Loucy (cell line): ENCODE data around the gene CSNK1G2.

ENCODE experiments used
- EZH2phosphoT487 ChIP-seq: fragments of 200-600 bp; IDR thresholded peaks from 2 replicates; pipeline ENCODE4 v1.6.1; 2018; ENCODE audit warnings: antibody characterized with exemption, mild to moderate bottlenecking, moderate library complexity, borderline replicate concordance
- TF ChIP-seq, protein P1 (sequence below): fragments of 200-600 bp; sonication (generic); conservative IDR thresholded peaks from 2 replicates; pipeline ENCODE4 v1.5.1; 2014; ENCODE audit warnings: mild to moderate bottlenecking, antibody characterized with exemption, low read length

DNA sequence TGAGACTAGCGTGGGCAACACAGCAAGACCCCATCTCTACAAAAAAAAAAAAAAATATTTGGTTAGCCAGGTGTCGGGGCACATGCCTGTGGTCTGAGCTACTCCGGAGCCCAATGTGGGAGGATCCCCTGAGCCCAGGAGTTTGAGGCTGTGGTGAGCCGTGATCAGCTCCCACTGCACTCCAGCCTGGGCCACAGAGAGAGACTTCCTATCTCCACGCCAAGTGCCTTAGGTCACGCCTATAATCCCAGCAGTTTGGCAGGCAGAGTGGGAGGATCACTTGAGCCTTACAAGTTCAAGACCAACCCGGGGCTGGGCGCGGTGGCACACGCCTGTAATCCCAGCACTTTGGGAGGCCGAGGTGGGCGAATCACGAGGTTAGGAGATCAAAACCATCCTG lies 44.5 kb upstream of the CSNK1G2 start:
- TF ChIP-seq, protein P1, sequence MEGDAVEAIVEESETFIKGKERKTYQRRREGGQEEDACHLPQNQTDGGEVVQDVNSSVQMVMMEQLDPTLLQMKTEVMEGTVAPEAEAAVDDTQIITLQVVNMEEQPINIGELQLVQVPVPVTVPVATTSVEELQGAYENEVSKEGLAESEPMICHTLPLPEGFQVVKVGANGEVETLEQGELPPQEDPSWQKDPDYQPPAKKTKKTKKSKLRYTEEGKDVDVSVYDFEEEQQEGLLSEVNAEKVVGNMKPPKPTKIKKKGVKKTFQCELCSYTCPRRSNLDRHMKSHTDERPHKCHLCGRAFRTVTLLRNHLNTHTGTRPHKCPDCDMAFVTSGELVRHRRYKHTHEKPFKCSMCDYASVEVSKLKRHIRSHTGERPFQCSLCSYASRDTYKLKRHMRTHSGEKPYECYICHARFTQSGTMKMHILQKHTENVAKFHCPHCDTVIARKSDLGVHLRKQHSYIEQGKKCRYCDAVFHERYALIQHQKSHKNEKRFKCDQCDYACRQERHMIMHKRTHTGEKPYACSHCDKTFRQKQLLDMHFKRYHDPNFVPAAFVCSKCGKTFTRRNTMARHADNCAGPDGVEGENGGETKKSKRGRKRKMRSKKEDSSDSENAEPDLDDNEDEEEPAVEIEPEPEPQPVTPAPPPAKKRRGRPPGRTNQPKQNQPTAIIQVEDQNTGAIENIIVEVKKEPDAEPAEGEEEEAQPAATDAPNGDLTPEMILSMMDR = no peak
- no peak for TF ChIP-seq EZH2phosphoT487
